PC-9 (cell line): Measurements from ENCODE around the gene ENAH. TPM values are rescaled to one million over a fixed set of nuclear protein-coding genes. Genes with fewer than 3 reads are reported as not detected.

Source experiments
- BruUV-seq: library from RNA; stranded (reverse); fragments of 400-500 nt; replicated peaks from 2 replicates; lab custom pipeline; 2021; lab: Mats Ljungman, UMichigan
- CTCF ChIA-PET: fragments of 300-600 bp; sonication (Branson Sonifier 250); formaldehyde crosslinking; loops from one replicate; lab custom pipeline; 2022; ENCODE audit warnings: antibody characterized with exemption; lab: Charles Lee
- POLR2A ChIA-PET: fragments of 300-600 bp; sonication (Branson Sonifier 250); formaldehyde crosslinking; loops from one replicate; lab custom pipeline; 2022; ENCODE audit warnings: antibody characterized with exemption; ENCODE audit not compliant: unreplicated experiment; lab: Charles Lee
- DNase-seq, 2 experiments: peaks; one replicate each; pipeline versions ENCODE4 v3.0.0 to v3.0.0-alpha.2; 2015 to 2022; ENCODE audit warnings: mixed read lengths in 1 of 2
- H2AFZ ChIP-seq: fragments of 200-600 bp; sonication (generic); 2 replicates; pipeline ENCODE4 v1.8.1; 2017; ENCODE audit warnings: antibody characterized with exemption
- H3F3A ChIP-seq: fragments of 200-600 bp; sonication (generic); 2 replicates; pipeline ENCODE4 v1.8.1; 2017; ENCODE audit warnings: antibody characterized with exemption, mild to moderate bottlenecking, low read depth; ENCODE audit not compliant: insufficient read depth
- H3K27ac ChIP-seq: fragments of 200-600 bp; sonication (generic); 2 replicates; pipeline ENCODE4 v1.6.1; 2016; ENCODE audit warnings: mixed run types
- H3K27me3 ChIP-seq: fragments of 200-600 bp; sonication (generic); 2 replicates; pipeline ENCODE4 v1.6.1; 2016; ENCODE audit warnings: low read depth, mixed run types; ENCODE audit not compliant: insufficient read depth
- H3K36me3 ChIP-seq: fragments of 200-600 bp; sonication (generic); 2 replicates; pipeline ENCODE4 v1.6.1; 2016; ENCODE audit warnings: low read depth, mixed run types
- H3K4me1 ChIP-seq: fragments of 200-600 bp; sonication (generic); replicated peaks from 2 replicates; pipeline ENCODE4 v1.6.1; 2016; ENCODE audit warnings: mixed run types; ENCODE audit not compliant: insufficient read depth
- H3K4me2 ChIP-seq: fragments of 200-600 bp; sonication (generic); 2 replicates; pipeline ENCODE4 v1.6.1; 2017; ENCODE audit warnings: mixed run types
- H3K4me3 ChIP-seq: fragments of 200-600 bp; sonication (generic); 2 replicates; pipeline ENCODE4 v1.6.1; 2016; ENCODE audit warnings: mixed run types
- H3K79me2 ChIP-seq: fragments of 200-600 bp; sonication (generic); 2 replicates; pipeline ENCODE4 v1.6.1; 2017; ENCODE audit warnings: low read depth, mixed run types
- H3K9me2 ChIP-seq: fragments of 200-600 bp; sonication (generic); 2 replicates; pipeline ENCODE4 v1.8.1; 2017; ENCODE audit warnings: mild to moderate bottlenecking; ENCODE audit not compliant: insufficient read depth
- H3K9me3 ChIP-seq: fragments of 200-600 bp; sonication (generic); 2 replicates; pipeline ENCODE4 v1.8.1; 2016; ENCODE audit warnings: low read depth; ENCODE audit not compliant: insufficient read depth
- H4K20me1 ChIP-seq: fragments of 200-600 bp; sonication (generic); 2 replicates; pipeline ENCODE4 v1.8.1; 2017; ENCODE audit not compliant: insufficient read depth
- CTCF ChIP-seq: fragments of 200-600 bp; sonication (generic); conservative IDR thresholded peaks from 2 replicates; pipeline ENCODE4 v1.6.1; 2017; ENCODE audit warnings: mixed run types, antibody characterized with exemption, mild to moderate bottlenecking, moderate library complexity
- EZH2 ChIP-seq: fragments of 200-600 bp; sonication (generic); IDR thresholded peaks from 2 replicates; pipeline ENCODE4 v1.8.0; 2017; ENCODE audit warnings: antibody characterized with exemption, low read depth
- intact Hi-C: fragments of 100-400 bp; cut with micrococcal nuclease; formaldehyde crosslinking; loops from one replicate; pipeline ENCODE4 v1.10.0; 2022; ENCODE audit not compliant: unreplicated experiment
- total RNA-seq: library from RNA; stranded (reverse); gene quantifications from 2 replicates; pipeline ENCODE4 v1.2.3, GENCODE V29; 2021

The ENAH gene
- total RNA-seq, 1 experiment from 2014 or later: 167 TPM

- no TSS peak for BruUV-seq
- Histone ChIP-seq H3K79me2 (peaks cover 56% of the 10 kb centered on the region), H3K27ac (no peak overlapping the region), H3F3A (peaks cover 7% of the 10 kb centered on the region; the same call in 1 of the 2 replicates), H3K9me3 (no peaks in the 10 kb centered on the region), H3K36me3 (no peaks in the 10 kb centered on the region), H2AFZ (no peak overlapping the region), H3K27me3 (no peaks in the 10 kb centered on the region), H3K4me3 (no peak overlapping the region), H3K4me1 (peaks cover 4% of the 10 kb centered on the region; the same call in 1 of the 2 replicates), H4K20me1 (peaks cover 3% of the 10 kb centered on the region; the same call in 1 of the 2 replicates), H3K4me2 (no peak overlapping the region), H3K9me2 (no peaks in the 10 kb centered on the region)
- intact Hi-C loops: no loop called here
- POLR2A ChIA-PET: interaction anchor here (0.7 kb wide), 1 partner anchor 98 kb away, joined by 3 read pairs; no protein-coding TSS in a partner anchor
- no peak for DNase-seq
- CTCF ChIA-PET: interaction anchor here (0.6 kb wide), 1 partner anchor 1193 kb away, joined by 4 read pairs; no protein-coding TSS in a partner anchor
- TF ChIP-seq EZH2 (no peak), CTCF (no peak)
These were observed 113.9 kb downstream of the ENAH start for GRCh38 chr1:225539069-225539468.

GRCh38 chr1:225537554-225538251, 115.2 kb downstream of the ENAH start:
- H3K4me1 ChIP-seq: peaks cover 14% of the 10 kb centered on the region
- H3K4me3 ChIP-seq: no peak overlapping the region
- ChIA-PET CTCF (no interaction called here), POLR2A (no interaction called here)
- H3K27ac ChIP-seq: no peak overlapping the region
- intact Hi-C loops: no loop called here
- no TSS peak for BruUV-seq
- H3K36me3 ChIP-seq: no peaks in the 10 kb centered on the region
- no peaks in the 10 kb centered on the region for H3K27me3 ChIP-seq
- H3K4me2 ChIP-seq: no peak overlapping the region
- H3K9me2 ChIP-seq: no peaks in the 10 kb centered on the region
- no peak overlapping the region for H2AFZ ChIP-seq
- H3K9me3 ChIP-seq: no peaks in the 10 kb centered on the region
- peaks cover 55% of the 10 kb centered on the region for H3K79me2 ChIP-seq
- TF ChIP-seq EZH2: no peak
- TF ChIP-seq CTCF: no peak
- no peak for DNase-seq
- H4K20me1 ChIP-seq: peaks cover 3% of the 10 kb centered on the region; the same call in 1 of the 2 replicates
- H3F3A ChIP-seq: peaks cover under 1% of the 10 kb centered on the region; the same call in 1 of the 2 replicates

GRCh38 chr1:225535280-225535679, 117.6 kb downstream of the ENAH start:
- H3K9me3 ChIP-seq: no peaks in the 10 kb centered on the region
- CTCF ChIA-PET: interaction anchor here (0.7 kb wide), 1 partner anchor 58 kb away, joined by 3 read pairs; no protein-coding TSS in a partner anchor

More at GRCh38 chr1:225535280-225535679, 117.6 kb downstream of the ENAH start:
- Histone ChIP-seq H3K4me2 (no peak overlapping the region), H3K79me2 (peaks cover 72% of the 10 kb centered on the region), H3K9me2 (no peaks in the 10 kb centered on the region), H3K36me3 (0 out of 2 replicates have a peak, but pooled peaks cover 4% of the 10 kb centered on the region), H3F3A (peaks cover 5% of the 10 kb centered on the region), H3K4me3 (no peak overlapping the region), H3K27me3 (no peaks in the 10 kb centered on the region), H4K20me1 (peaks cover 3% of the 10 kb centered on the region; the same call in 1 of the 2 replicates), H3K27ac (no peak overlapping the region), H3K4me1 (peaks cover 29% of the 10 kb centered on the region), H2AFZ (no peak overlapping the region)
- BruUV-seq: no TSS peak
- intact Hi-C loops: no loop called here
- POLR2A ChIA-PET: no interaction called here
- TF ChIP-seq CTCF (no peak), EZH2 (no peak)
- DNase-seq: no peak
